ENCODE data around the gene SRP9.

DNA sequence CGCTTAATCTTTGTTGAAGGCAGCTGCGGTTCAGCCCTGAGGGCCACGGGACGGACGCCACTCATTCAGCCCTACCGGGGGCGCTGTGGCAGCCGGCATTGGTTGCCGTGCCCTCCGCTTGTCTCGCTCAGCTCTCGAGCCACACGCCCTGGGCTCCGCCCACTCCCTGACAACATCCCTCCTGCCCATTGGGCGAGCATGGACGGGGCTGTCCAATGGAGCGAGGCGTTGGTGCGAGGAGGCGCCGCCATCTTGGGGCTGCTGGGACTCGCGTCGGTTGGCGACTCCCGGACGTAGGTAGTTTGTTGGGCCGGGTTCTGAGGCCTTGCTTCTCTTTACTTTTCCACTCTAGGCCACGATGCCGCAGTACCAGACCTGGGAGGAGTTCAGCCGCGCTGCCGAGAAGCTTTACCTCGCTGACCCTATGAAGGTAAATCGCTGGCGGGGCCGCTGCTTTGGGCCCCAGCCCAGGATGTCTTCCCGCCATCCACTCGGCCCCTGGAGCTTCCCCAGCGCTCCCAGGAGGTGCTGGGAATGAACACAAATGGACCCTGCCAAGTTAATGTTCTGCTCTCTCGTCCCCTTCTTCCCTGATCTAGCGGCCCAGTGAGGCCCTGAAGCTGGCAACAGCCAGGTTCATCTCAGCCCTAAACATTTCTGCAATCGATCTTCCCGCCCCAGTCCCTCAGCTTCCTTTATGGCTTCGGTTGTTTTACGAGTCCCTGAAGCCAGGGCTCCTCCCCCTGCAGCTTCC is at the start of gene SRP9:
- TF ChIP-seq, protein P1, sequence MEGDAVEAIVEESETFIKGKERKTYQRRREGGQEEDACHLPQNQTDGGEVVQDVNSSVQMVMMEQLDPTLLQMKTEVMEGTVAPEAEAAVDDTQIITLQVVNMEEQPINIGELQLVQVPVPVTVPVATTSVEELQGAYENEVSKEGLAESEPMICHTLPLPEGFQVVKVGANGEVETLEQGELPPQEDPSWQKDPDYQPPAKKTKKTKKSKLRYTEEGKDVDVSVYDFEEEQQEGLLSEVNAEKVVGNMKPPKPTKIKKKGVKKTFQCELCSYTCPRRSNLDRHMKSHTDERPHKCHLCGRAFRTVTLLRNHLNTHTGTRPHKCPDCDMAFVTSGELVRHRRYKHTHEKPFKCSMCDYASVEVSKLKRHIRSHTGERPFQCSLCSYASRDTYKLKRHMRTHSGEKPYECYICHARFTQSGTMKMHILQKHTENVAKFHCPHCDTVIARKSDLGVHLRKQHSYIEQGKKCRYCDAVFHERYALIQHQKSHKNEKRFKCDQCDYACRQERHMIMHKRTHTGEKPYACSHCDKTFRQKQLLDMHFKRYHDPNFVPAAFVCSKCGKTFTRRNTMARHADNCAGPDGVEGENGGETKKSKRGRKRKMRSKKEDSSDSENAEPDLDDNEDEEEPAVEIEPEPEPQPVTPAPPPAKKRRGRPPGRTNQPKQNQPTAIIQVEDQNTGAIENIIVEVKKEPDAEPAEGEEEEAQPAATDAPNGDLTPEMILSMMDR (IDR thresholded peaks at IDR 0.05), result peak; percentile 68 to 94 (median 88)
- TF ChIP-seq POLR2A (IDR thresholded peaks at IDR 0.05), result peak in 1 of 2 donors; percentile 87
